GM18870 (cell line): ENCODE data around the gene AGBL1.

ENCODE experiments used
- ATAC-seq: cut with Tn5 transposase; IDR thresholded peaks from one replicate; pipeline ENCODE4 v1.9.1; 2021; ENCODE audit warnings: moderate library complexity; ENCODE audit not compliant: unreplicated experiment

The AGBL1 gene

GRCh38 chr15:86079508-86080266 lies at the start of gene AGBL1:
AGBL1 (plus strand) TSS chr15:86079871.
- ATAC-seq, result no peak

- ATAC-seq, result no peak
Measured at GRCh38 chr15:86034904-86035303, 44.8 kb upstream of the AGBL1 start.

GRCh38 chr15:86036243-86036642 lies 43.4 kb upstream of the AGBL1 start:
- ATAC-seq, result no peak

- no peak for ATAC-seq
Measured at GRCh38 chr15:86038491-86038890, 41.2 kb upstream of the AGBL1 start.

- ATAC-seq, result no peak
Measured at GRCh38 chr15:86040356-86041033, 39.2 kb upstream of the AGBL1 start.

- no peak for ATAC-seq
Measured at GRCh38 chr15:86041399-86041798, 38.3 kb upstream of the AGBL1 start.

- ATAC-seq, result no peak
Measured at GRCh38 chr15:86042226-86042625, 37.4 kb upstream of the AGBL1 start.

- no peak for ATAC-seq
Measured at GRCh38 chr15:86044981-86045380, 34.7 kb upstream of the AGBL1 start.

GRCh38 chr15:86054338-86054737 lies 25.3 kb upstream of the AGBL1 start:
- no peak for ATAC-seq

GRCh38 chr15:86055688-86056087 lies 24.0 kb upstream of the AGBL1 start:
- ATAC-seq, result no peak

- ATAC-seq, result no peak
Measured at GRCh38 chr15:86059851-86060250, 19.8 kb upstream of the AGBL1 start.

- no peak for ATAC-seq
Measured at GRCh38 chr15:86060674-86061073, 19.0 kb upstream of the AGBL1 start.

- no peak for ATAC-seq
Measured at GRCh38 chr15:86061581-86061980, 18.1 kb upstream of the AGBL1 start.

- ATAC-seq, result no peak
Measured at GRCh38 chr15:86062646-86063243, 16.9 kb upstream of the AGBL1 start.

- no peak for ATAC-seq
Measured at GRCh38 chr15:86063356-86064095, 16.1 kb upstream of the AGBL1 start.

GRCh38 chr15:86064326-86064725 lies 15.3 kb upstream of the AGBL1 start:
- no peak for ATAC-seq

GRCh38 chr15:86066174-86066834 lies 13.4 kb upstream of the AGBL1 start:
- no peak for ATAC-seq

GRCh38 chr15:86073281-86073680 lies 6.4 kb upstream of the AGBL1 start:
- ATAC-seq, result no peak

- ATAC-seq, result no peak
Measured at GRCh38 chr15:86076468-86076867, 3.2 kb upstream of the AGBL1 start.

GRCh38 chr15:86077070-86077469 lies 2.6 kb upstream of the AGBL1 start:
- ATAC-seq, result no peak

GRCh38 chr15:86080302-86080701 lies 631 bp downstream of the AGBL1 start:
- no peak for ATAC-seq
